ENCODE measurements around the gene IRGC.

DNA sequence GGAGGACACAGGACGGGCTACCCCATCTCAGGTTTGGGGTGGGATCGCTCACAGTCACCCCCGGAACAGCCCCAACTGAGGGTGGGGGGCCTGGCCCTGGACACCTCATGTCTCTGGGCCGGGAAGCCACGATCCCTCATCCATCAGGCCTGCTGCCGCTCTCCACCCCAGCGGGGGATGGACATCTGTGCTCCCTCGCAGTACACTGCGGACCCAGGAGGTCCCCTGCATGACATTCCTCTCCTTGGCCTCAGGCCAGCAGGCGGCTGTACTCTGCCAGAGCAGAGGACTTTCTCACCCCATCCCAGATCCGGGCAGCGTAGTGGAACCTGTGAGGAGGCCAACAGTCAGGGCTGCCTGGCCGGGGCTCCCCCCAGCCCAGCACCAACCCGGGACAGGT, 15.5 kb downstream of the IRGC start:
- no peak for TF ChIP-seq EP300 (IDR thresholded peaks at IDR 0.05; ENCODE audit: borderline replicate concordance)
- no peak for TF ChIP-seq YY1 (IDR thresholded peaks at IDR 0.05; ENCODE audit: low read depth)
- TF ChIP-seq ZBTB7A (IDR thresholded peaks at IDR 0.05; ENCODE audit: low read depth): no peak
- TF ChIP-seq, protein P1, sequence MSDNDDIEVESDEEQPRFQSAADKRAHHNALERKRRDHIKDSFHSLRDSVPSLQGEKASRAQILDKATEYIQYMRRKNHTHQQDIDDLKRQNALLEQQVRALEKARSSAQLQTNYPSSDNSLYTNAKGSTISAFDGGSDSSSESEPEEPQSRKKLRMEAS (IDR thresholded peaks at IDR 0.05): no peak
- TF ChIP-seq FOXM1 (IDR thresholded peaks at IDR 0.05; ENCODE audit: borderline replicate concordance, low read depth): no peak
- TF ChIP-seq, protein P2, sequence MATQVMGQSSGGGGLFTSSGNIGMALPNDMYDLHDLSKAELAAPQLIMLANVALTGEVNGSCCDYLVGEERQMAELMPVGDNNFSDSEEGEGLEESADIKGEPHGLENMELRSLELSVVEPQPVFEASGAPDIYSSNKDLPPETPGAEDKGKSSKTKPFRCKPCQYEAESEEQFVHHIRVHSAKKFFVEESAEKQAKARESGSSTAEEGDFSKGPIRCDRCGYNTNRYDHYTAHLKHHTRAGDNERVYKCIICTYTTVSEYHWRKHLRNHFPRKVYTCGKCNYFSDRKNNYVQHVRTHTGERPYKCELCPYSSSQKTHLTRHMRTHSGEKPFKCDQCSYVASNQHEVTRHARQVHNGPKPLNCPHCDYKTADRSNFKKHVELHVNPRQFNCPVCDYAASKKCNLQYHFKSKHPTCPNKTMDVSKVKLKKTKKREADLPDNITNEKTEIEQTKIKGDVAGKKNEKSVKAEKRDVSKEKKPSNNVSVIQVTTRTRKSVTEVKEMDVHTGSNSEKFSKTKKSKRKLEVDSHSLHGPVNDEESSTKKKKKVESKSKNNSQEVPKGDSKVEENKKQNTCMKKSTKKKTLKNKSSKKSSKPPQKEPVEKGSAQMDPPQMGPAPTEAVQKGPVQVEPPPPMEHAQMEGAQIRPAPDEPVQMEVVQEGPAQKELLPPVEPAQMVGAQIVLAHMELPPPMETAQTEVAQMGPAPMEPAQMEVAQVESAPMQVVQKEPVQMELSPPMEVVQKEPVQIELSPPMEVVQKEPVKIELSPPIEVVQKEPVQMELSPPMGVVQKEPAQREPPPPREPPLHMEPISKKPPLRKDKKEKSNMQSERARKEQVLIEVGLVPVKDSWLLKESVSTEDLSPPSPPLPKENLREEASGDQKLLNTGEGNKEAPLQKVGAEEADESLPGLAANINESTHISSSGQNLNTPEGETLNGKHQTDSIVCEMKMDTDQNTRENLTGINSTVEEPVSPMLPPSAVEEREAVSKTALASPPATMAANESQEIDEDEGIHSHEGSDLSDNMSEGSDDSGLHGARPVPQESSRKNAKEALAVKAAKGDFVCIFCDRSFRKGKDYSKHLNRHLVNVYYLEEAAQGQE (IDR thresholded peaks at IDR 0.05; ENCODE audit: low read depth): no peak
- TF ChIP-seq TEAD4 (IDR thresholded peaks at IDR 0.05): no peak
- no peak for TF ChIP-seq TCF12 (IDR thresholded peaks at IDR 0.05; ENCODE audit: low read depth)
- TF ChIP-seq CREB1 (IDR thresholded peaks at IDR 0.05; ENCODE audit: low read depth): no peak
- no peak for TF ChIP-seq EGR1 (IDR thresholded peaks at IDR 0.05)
- TF ChIP-seq RAD21 (IDR thresholded peaks at IDR 0.05; ENCODE audit: low read depth): no peak
- no peak for TF ChIP-seq CEBPB (IDR thresholded peaks at IDR 0.05)
- TF ChIP-seq TAF1 (IDR thresholded peaks at IDR 0.05; ENCODE audit: low read depth): no peak
- TF ChIP-seq, protein P3, sequence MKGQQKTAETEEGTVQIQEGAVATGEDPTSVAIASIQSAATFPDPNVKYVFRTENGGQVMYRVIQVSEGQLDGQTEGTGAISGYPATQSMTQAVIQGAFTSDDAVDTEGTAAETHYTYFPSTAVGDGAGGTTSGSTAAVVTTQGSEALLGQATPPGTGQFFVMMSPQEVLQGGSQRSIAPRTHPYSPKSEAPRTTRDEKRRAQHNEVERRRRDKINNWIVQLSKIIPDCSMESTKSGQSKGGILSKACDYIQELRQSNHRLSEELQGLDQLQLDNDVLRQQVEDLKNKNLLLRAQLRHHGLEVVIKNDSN (IDR thresholded peaks at IDR 0.05): no peak
